NCI-H748 (cell line): ENCODE data around the gene APOL4.
"Not testable (repeated sequence)": the region's sequence is repeated elsewhere in the genome, so short reads cannot be mapped to it uniquely, and the experiment has no call there.

ENCODE experiments used
- DNase-seq: peaks from one replicate; lab custom pipeline; 2025; ENCODE audit not compliant: unreplicated experiment; lab: John Stamatoyannopoulos, UW

The APOL4 gene

DNA sequence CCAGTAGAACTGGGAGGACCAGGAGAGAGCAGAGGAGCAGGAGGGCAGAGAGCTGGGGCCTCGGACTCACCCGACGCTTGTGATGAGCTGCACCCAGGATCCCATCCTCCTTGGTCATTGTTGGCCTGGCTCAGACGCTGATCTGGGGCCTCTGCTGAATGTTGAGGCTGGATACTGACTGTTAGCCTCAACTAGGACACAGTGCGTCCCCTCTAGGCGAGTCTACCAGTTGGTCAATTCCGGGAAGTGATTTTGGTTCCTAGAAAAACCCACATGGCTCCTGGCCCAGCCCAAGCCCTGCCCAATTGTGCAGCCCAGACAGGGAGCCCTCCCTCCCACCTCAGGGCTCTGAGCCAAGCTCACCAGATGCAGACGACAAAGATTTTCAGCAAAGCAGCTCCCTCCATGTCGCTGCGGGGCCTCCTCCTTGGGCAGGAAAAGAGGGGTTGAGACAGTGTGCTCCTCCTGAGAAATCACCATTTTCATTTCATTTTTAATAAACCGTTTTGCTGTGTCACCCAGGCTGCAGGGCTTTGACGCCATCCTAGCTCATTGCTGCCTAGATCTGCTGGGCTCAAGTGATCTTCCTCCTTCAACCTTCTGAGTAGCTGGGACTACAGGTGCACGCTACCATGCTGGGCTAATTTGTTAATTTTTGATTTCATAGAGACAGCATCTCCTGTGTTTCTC, at the start of gene APOL4:
APOL4 (minus strand) TSS at position 180 of the 690 bp plus-strand sequence; CDS start at position 105, 75 bp downstream.
- peak; percentile 76 for DNase-seq

GRCh38 chr22:36250292-36250960, 48.8 kb upstream of the APOL4 start:
- DNase-seq, result not testable (repeated sequence)

DNA sequence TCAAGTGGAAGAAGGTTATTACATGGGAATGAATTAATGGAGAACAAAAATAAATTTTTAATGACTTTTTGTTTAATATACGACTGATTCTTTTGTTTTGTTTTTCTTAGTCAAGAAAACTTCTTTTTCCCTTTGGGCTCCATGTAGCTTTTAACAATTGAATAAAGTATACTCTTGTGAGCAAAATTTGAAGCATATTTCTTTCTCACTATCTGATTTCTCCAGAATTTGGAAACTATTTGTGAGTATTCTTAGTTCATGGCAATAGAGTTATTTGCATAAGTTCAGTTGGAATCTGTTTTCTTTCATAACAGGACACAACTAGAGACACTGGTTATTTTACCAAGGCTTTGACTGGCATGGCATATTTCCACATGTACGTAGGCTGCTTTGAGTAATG, 47.6 kb upstream of the APOL4 start:
- DNase-seq, result no peak

- DNase-seq, result no peak
Observed at GRCh38 chr22:36247955-36248354, 46.3 kb upstream of the APOL4 start.

DNA sequence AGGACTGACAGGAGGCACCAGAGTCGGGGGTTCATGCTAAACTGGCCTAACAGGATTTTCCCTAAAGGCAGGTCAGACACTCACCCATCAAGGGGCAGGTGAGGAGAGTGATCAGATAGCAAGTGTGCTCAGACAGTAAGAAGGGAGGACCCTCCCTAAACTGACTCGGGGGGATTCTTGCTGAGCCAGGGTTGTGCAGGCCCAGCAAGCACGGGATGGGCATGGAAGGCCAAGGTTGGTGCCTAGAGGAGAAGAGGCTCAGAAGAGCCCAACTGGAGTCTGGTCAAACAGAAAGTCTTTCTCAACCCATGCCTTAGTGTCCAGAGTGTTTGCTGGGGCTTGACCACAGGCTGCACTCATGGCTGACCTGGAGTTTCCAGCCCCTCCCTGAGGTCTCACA, 45.1 kb upstream of the APOL4 start:
- no peak for DNase-seq

DNA sequence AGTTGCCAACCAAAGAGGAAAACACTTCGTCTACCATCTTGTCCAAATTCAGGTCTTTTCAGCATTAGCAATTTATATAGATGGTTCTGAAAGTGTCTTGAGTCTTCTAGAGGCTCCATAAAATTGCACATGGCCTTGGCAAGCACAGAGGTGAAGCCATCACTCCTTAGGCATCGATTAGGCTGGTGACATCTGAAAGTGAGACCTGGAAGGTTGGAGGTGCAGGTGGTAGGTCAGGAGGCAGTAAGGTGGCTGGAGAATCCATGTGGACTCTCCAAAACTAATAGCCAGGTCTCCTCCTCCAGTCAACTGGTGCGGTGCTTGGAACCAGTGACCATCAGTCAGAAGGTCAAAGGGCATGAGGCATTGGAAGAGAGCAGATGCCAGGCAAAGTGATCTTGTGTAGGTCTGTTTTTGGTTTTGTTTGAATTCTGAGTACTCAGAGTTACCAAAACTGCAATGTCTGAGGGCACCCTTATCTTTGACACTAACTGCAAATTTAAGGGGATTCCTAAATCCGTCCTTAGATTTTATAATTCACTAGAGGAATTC, 44.3 kb upstream of the APOL4 start:
- no peak for DNase-seq

- no peak for DNase-seq
Observed at GRCh38 chr22:36244522-36245391, 43.1 kb upstream of the APOL4 start.

- no peak for DNase-seq
Observed at GRCh38 chr22:36243986-36244385, 42.4 kb upstream of the APOL4 start.

GRCh38 chr22:36239401-36240171, 38.0 kb upstream of the APOL4 start, which contains the start of gene APOL2:
APOL2 (minus strand) TSS chr22:36239527; CDS start chr22:36233162, 6,365 bp downstream.
- DNase-seq, result peak; percentile 88

- DNase-seq, result peak; percentile 29
Observed at GRCh38 chr22:36239150-36239400, 37.5 kb upstream of the APOL4 start.

DNA sequence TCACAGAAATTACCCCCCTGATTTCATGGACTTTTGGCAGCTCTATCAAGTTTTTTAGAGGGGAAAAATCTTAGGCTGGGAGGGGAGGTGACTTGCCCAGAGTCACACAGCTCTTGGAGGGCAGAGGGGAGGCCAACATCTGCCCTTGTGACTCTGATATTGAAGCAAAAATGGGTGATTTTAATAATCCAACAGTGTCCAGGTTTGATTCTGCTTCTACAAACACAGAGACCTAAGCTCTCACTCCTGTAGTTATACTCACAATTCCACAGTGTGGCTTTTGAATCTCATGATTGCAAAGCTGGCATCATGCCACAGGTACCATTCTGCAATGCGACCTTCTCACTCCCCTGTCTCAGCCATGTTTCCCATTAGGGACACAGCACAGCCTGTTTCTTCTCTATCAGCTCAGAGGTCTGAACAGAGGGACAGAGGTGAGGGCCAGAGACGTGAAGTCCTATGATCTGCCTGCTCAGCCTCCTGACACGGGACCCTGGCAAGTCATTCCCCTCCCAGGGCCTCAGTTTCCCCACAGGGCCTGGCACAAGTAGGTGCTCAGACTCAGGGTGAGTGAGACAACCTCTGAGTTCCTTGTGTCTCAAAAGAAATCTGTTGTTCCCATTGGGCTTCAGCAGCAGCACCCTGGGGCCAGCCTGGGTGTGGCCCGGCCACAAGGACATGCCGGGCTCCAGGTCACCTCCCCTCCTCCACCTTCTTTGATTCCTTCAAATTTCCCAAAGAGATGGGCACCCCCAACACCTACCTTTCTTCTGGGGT, 37.0 kb upstream of the APOL4 start:
- DNase-seq, result peak; percentile 45

- no peak for DNase-seq
Observed at GRCh38 chr22:36237462-36238372, 36.1 kb upstream of the APOL4 start.

- peak; percentile 75 for DNase-seq
Observed at GRCh38 chr22:36236388-36237319, 35.0 kb upstream of the APOL4 start.

DNA sequence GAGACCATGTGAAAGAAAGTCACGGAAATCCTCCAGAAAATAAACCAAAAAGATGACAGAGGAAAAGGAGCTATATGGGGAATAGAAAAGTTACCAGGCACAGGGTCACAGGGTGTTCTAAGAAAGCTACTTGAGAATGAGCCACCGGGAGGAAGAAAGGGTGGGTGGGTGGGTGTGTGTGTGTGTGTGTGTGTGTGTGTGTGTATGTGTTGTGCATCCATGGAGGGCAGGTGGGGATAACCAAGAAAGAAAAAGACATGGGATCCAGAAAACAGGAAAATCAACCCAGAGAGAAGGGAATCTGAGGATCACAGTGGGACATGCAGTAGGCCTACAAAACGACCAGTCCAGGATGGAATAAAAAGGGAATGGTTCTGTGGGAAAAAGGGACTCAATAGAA, 34.0 kb upstream of the APOL4 start:
- DNase-seq, result no peak

DNA sequence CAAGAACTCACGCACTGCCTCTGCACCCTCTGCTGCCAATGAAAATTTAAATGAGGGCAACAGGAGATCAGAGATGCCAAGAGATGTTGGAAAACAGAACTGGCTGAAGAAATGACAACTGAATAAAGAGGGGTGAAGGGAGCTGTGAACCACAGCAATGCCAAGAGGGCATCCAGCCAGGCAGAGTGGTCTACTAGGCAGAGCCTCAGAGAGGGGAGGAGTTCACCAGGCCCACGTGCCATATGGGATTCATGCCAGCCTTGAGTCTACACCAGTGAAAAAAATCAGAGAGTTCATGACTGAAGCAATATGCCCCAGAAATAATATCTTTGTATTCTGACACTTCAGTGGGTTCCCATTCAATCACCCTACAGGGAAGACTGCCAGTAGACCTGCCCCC, 33.3 kb upstream of the APOL4 start:
- DNase-seq, result no peak

DNA sequence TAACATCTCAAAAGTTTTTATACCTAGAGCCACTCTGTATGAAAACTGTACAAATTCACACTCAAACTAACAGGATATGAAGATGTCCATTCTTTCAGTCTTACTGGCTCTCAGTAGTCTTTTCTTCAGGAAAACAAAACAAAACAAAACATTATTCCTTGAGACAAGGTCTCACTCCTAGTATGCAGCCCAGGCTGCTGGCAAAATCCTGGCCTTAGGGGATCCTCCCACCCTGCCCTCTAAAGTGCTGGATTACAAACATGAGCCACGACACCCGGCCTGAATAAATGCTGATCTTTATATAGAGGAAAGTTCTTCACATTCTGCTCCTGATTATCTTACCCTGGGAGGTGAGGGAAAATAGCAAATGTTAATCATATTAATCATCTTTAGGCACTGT, 32.6 kb upstream of the APOL4 start:
- no peak for DNase-seq

- no peak for DNase-seq
Observed at GRCh38 chr22:36233796-36234195, 32.2 kb upstream of the APOL4 start.
